ENCODE results near the gene RNF121. TPM values are rescaled to one million over a fixed set of nuclear protein-coding genes. Genes with fewer than 3 reads are reported as not detected.
A peak's percentile ranks its signal among the peaks of the same experiment; 100 is the strongest.
"Not testable (repeated sequence)": the region's sequence is repeated elsewhere in the genome, so short reads cannot be mapped to it uniquely, and the experiment has no call there.

RNF121 gene
- total RNA-seq, result 10 to 100 TPM; 15.7 to 23.4 TPM
- 12.4 to 18.8 reads per million in 2 donors for total RNA-seq

- ATAC-seq (peak; percentile 93), DNase-seq (peak; percentile 93 to 94 (median 94))
- no peaks in the 10 kb centered on the region for H3K9me3 ChIP-seq (ENCODE audit: control insufficient read depth, low read length, poor library complexity, severe bottlenecking)
- Mint-ChIP-seq H3K27me3 (no peaks in the 10 kb centered on the region), H3K36me3 (ENCODE audit: low read depth) (peaks cover 6% of the 10 kb centered on the region), H3K4me1 (peaks cover 54% of the 10 kb centered on the region), H3K27ac (peak within 1 kb of the TSS; percentile 99), H3K4me3 (peak within 1 kb of the TSS; percentile 99)
These were observed at the start of gene RNF121 for GRCh38 chr11:71928737-71929443. Gene RNF121 (plus strand): TSS chr11:71929046. CDS start chr11:71929062, 16 bp downstream.

GRCh38 chr11:71885806-71886205 is 43.0 kb upstream of the RNF121 start:
- not testable (repeated sequence) for H3K9me3 ChIP-seq (ENCODE audit: control insufficient read depth, low read length, poor library complexity, severe bottlenecking); H3K27me3 Mint-ChIP-seq; H3K4me1 Mint-ChIP-seq; DNase-seq; ATAC-seq; H3K4me3 Mint-ChIP-seq; H3K36me3 Mint-ChIP-seq (ENCODE audit: low read depth); H3K27ac Mint-ChIP-seq

GRCh38 chr11:71888335-71889010 is 40.4 kb upstream of the RNF121 start:
- H3K4me3 Mint-ChIP-seq; DNase-seq; ATAC-seq; H3K27me3 Mint-ChIP-seq; H3K9me3 ChIP-seq (ENCODE audit: control insufficient read depth, low read length, poor library complexity, severe bottlenecking); H3K4me1 Mint-ChIP-seq; H3K36me3 Mint-ChIP-seq (ENCODE audit: low read depth): not testable (repeated sequence)
- H3K27ac Mint-ChIP-seq, result peak overlapping the region; percentile 22

- not testable (repeated sequence) for DNase-seq; H3K27me3 Mint-ChIP-seq; H3K9me3 ChIP-seq (ENCODE audit: control insufficient read depth, low read length, poor library complexity, severe bottlenecking); H3K4me1 Mint-ChIP-seq; H3K4me3 Mint-ChIP-seq; H3K36me3 Mint-ChIP-seq (ENCODE audit: low read depth); ATAC-seq
- peak overlapping the region; percentile 22 for H3K27ac Mint-ChIP-seq
These were observed 39.5 kb upstream of the RNF121 start for GRCh38 chr11:71889181-71889872.

GRCh38 chr11:71895961-71896360 is 32.9 kb upstream of the RNF121 start:
- DNase-seq, result no peak
- peaks cover 5% of the 10 kb centered on the region for H3K36me3 Mint-ChIP-seq (ENCODE audit: low read depth)
- ATAC-seq, result no peak
- H3K9me3 ChIP-seq (ENCODE audit: control insufficient read depth, low read length, poor library complexity, severe bottlenecking), result no peaks in the 10 kb centered on the region
- peak overlapping the region; percentile 14 for H3K27ac Mint-ChIP-seq
- H3K27me3 Mint-ChIP-seq, result no peaks in the 10 kb centered on the region
- no peak overlapping the region for H3K4me3 Mint-ChIP-seq
- no peaks in the 10 kb centered on the region for H3K4me1 Mint-ChIP-seq

- not testable (repeated sequence) for H3K27me3 Mint-ChIP-seq; DNase-seq; H3K36me3 Mint-ChIP-seq (ENCODE audit: low read depth); H3K4me3 Mint-ChIP-seq; ATAC-seq; H3K27ac Mint-ChIP-seq; H3K9me3 ChIP-seq (ENCODE audit: control insufficient read depth, low read length, poor library complexity, severe bottlenecking); H3K4me1 Mint-ChIP-seq
These were observed 27.7 kb upstream of the RNF121 start for GRCh38 chr11:71901137-71901536.

- Mint-ChIP-seq H3K4me1 (peaks cover 4% of the 10 kb centered on the region), H3K36me3 (ENCODE audit: low read depth) (no peaks in the 10 kb centered on the region), H3K27ac (no peak overlapping the region), H3K4me3 (no peak overlapping the region), H3K27me3 (no peaks in the 10 kb centered on the region)
- ATAC-seq (no peak), DNase-seq (no peak)
- H3K9me3 ChIP-seq (ENCODE audit: control insufficient read depth, low read length, poor library complexity, severe bottlenecking), result no peaks in the 10 kb centered on the region
These were observed 20.6 kb upstream of the RNF121 start for GRCh38 chr11:71908218-71908617.

- H3K4me1 Mint-ChIP-seq; H3K27me3 Mint-ChIP-seq; H3K27ac Mint-ChIP-seq; DNase-seq; H3K4me3 Mint-ChIP-seq; ATAC-seq; H3K36me3 Mint-ChIP-seq (ENCODE audit: low read depth); H3K9me3 ChIP-seq (ENCODE audit: control insufficient read depth, low read length, poor library complexity, severe bottlenecking): not testable (repeated sequence)
These were observed 18.1 kb upstream of the RNF121 start for GRCh38 chr11:71910775-71911174.

GRCh38 chr11:71911321-71911985 is 17.4 kb upstream of the RNF121 start:
- H3K4me1 Mint-ChIP-seq; H3K27me3 Mint-ChIP-seq; ATAC-seq; DNase-seq; H3K9me3 ChIP-seq (ENCODE audit: control insufficient read depth, low read length, poor library complexity, severe bottlenecking); H3K36me3 Mint-ChIP-seq (ENCODE audit: low read depth); H3K4me3 Mint-ChIP-seq; H3K27ac Mint-ChIP-seq: not testable (repeated sequence)

- not testable (repeated sequence) for H3K9me3 ChIP-seq (ENCODE audit: control insufficient read depth, low read length, poor library complexity, severe bottlenecking); H3K27me3 Mint-ChIP-seq; H3K4me1 Mint-ChIP-seq; H3K27ac Mint-ChIP-seq; DNase-seq; H3K4me3 Mint-ChIP-seq; ATAC-seq
- peaks cover 10% of the 10 kb centered on the region for H3K36me3 Mint-ChIP-seq (ENCODE audit: low read depth)
These were observed 16.9 kb upstream of the RNF121 start for GRCh38 chr11:71911986-71912340.

- no peak for DNase-seq
- H3K4me3 Mint-ChIP-seq, result no peak overlapping the region
- peaks cover 4% of the 10 kb centered on the region for H3K4me1 Mint-ChIP-seq
- peak overlapping the region; percentile 75 for H3K27ac Mint-ChIP-seq
- H3K27me3 Mint-ChIP-seq, result no peaks in the 10 kb centered on the region
- no peaks in the 10 kb centered on the region for H3K9me3 ChIP-seq (ENCODE audit: control insufficient read depth, low read length, poor library complexity, severe bottlenecking)
- H3K36me3 Mint-ChIP-seq (ENCODE audit: low read depth), result peaks cover 13% of the 10 kb centered on the region
- ATAC-seq, result no peak
These were observed 14.9 kb upstream of the RNF121 start for GRCh38 chr11:71913756-71914526.

GRCh38 chr11:71914617-71915189 is 14.1 kb upstream of the RNF121 start:
- H3K4me3 Mint-ChIP-seq, result no peak overlapping the region
- ATAC-seq, result no peak

More at GRCh38 chr11:71914617-71915189, 14.1 kb upstream of the RNF121 start:
- H3K9me3 ChIP-seq (ENCODE audit: control insufficient read depth, low read length, poor library complexity, severe bottlenecking), result no peaks in the 10 kb centered on the region
- Mint-ChIP-seq H3K27ac (peak overlapping the region; percentile 75), H3K27me3 (no peaks in the 10 kb centered on the region), H3K4me1 (peaks cover 4% of the 10 kb centered on the region), H3K36me3 (ENCODE audit: low read depth) (peaks cover 13% of the 10 kb centered on the region)
- DNase-seq, result no peak
